WTC11 (cell line): ENCODE measurements around the gene ATP2B2.

Source experiments
- ATF1 ChIP-seq: sonication (generic); formaldehyde crosslinking; IDR thresholded peaks from 2 replicates; pipeline ENCODE4 v1.8.1; 2023; ENCODE audit warnings: mild to moderate bottlenecking, moderate library complexity, missing genetic modification reagents
- CREB1 ChIP-seq: sonication (generic); formaldehyde crosslinking; IDR thresholded peaks from 2 replicates; pipeline ENCODE4 v1.8.0; 2023; ENCODE audit warnings: mild to moderate bottlenecking, missing genetic modification reagents
- IRF2 ChIP-seq: sonication (generic); formaldehyde crosslinking; IDR thresholded peaks from 2 replicates; pipeline ENCODE4 v1.8.0; 2022; ENCODE audit warnings: low read depth, missing genetic modification reagents, borderline replicate concordance
- NFYB ChIP-seq: sonication (generic); formaldehyde crosslinking; conservative IDR thresholded peaks from 2 replicates; pipeline ENCODE4 v1.8.0; 2022; ENCODE audit warnings: low read depth, missing genetic modification reagents
- RELA ChIP-seq: sonication (generic); formaldehyde crosslinking; IDR thresholded peaks from 2 replicates; pipeline ENCODE4 v1.8.1; 2022; ENCODE audit warnings: missing genetic modification reagents, mild to moderate bottlenecking, borderline replicate concordance
- TP53 ChIP-seq: sonication (generic); formaldehyde crosslinking; IDR thresholded peaks from 2 replicates; pipeline ENCODE4 v1.8.1; 2023; ENCODE audit warnings: mild to moderate bottlenecking, missing genetic modification reagents
- TF ChIP-seq, protein P1 (sequence below): fragments of 200-600 bp; IDR thresholded peaks from 2 replicates; pipeline ENCODE4 v1.8.0; 2022; ENCODE audit warnings: antibody characterized with exemption
- TF ChIP-seq, protein P2 (sequence below): sonication (generic); formaldehyde crosslinking; IDR thresholded peaks from 2 replicates; pipeline ENCODE4 v1.8.1; 2023; ENCODE audit warnings: mild to moderate bottlenecking, missing genetic modification reagents, moderate library complexity
- TF ChIP-seq, protein P3 (sequence below): sonication (generic); formaldehyde crosslinking; IDR thresholded peaks from 2 replicates; pipeline ENCODE4 v1.8.0; 2022; ENCODE audit warnings: mild to moderate bottlenecking, missing genetic modification reagents
- TF ChIP-seq, protein P4 (sequence below): sonication (generic); formaldehyde crosslinking; IDR thresholded peaks from 2 replicates; pipeline ENCODE4 v1.8.1; 2023; ENCODE audit warnings: mild to moderate bottlenecking, missing genetic modification reagents
- TF ChIP-seq, protein P5 (sequence below): sonication (generic); formaldehyde crosslinking; conservative IDR thresholded peaks from 2 replicates; pipeline ENCODE4 v1.8.1; 2022; ENCODE audit warnings: mild to moderate bottlenecking, missing genetic modification reagents

DNA sequence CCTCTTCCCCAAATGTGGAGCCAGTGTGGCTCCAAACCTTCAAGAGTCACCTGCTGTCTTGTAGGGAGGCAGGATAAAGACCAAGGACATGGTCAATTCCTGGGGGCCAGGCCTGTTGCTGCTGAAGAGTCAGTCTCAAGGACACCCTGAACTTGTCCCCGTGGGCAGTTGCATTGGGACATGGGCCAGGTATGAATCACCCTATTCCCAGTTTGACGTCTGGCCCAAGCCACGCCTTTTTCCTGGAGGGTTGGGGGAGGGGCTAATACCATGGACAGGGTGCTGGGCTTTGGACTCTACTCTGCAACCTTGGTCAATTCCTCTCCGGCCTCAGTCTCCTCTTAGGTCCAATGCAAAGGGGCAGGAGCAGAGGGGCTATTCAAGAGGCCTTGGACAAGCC is 10.4 kb downstream of the ATP2B2 start:
- no peak for TF ChIP-seq NFYB
- TF ChIP-seq, protein P1, sequence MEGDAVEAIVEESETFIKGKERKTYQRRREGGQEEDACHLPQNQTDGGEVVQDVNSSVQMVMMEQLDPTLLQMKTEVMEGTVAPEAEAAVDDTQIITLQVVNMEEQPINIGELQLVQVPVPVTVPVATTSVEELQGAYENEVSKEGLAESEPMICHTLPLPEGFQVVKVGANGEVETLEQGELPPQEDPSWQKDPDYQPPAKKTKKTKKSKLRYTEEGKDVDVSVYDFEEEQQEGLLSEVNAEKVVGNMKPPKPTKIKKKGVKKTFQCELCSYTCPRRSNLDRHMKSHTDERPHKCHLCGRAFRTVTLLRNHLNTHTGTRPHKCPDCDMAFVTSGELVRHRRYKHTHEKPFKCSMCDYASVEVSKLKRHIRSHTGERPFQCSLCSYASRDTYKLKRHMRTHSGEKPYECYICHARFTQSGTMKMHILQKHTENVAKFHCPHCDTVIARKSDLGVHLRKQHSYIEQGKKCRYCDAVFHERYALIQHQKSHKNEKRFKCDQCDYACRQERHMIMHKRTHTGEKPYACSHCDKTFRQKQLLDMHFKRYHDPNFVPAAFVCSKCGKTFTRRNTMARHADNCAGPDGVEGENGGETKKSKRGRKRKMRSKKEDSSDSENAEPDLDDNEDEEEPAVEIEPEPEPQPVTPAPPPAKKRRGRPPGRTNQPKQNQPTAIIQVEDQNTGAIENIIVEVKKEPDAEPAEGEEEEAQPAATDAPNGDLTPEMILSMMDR: no peak
- TF ChIP-seq, protein P2, sequence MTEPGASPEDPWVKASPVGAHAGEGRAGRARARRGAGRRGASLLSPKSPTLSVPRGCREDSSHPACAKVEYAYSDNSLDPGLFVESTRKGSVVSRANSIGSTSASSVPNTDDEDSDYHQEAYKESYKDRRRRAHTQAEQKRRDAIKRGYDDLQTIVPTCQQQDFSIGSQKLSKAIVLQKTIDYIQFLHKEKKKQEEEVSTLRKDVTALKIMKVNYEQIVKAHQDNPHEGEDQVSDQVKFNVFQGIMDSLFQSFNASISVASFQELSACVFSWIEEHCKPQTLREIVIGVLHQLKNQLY (CRISPR knock-in tag): no peak
- TF ChIP-seq TP53 (CRISPR knock-in tag): no peak
- no peak for TF ChIP-seq CREB1 (CRISPR knock-in tag)
- no peak for TF ChIP-seq ATF1
- TF ChIP-seq, protein P3, sequence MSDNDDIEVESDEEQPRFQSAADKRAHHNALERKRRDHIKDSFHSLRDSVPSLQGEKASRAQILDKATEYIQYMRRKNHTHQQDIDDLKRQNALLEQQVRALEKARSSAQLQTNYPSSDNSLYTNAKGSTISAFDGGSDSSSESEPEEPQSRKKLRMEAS (CRISPR knock-in tag): no peak
- no peak for TF ChIP-seq IRF2 (CRISPR knock-in tag)
- TF ChIP-seq, protein P4, sequence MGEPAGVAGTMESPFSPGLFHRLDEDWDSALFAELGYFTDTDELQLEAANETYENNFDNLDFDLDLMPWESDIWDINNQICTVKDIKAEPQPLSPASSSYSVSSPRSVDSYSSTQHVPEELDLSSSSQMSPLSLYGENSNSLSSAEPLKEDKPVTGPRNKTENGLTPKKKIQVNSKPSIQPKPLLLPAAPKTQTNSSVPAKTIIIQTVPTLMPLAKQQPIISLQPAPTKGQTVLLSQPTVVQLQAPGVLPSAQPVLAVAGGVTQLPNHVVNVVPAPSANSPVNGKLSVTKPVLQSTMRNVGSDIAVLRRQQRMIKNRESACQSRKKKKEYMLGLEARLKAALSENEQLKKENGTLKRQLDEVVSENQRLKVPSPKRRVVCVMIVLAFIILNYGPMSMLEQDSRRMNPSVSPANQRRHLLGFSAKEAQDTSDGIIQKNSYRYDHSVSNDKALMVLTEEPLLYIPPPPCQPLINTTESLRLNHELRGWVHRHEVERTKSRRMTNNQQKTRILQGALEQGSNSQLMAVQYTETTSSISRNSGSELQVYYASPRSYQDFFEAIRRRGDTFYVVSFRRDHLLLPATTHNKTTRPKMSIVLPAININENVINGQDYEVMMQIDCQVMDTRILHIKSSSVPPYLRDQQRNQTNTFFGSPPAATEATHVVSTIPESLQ: no peak
- TF ChIP-seq RELA (CRISPR knock-in tag): no peak
- TF ChIP-seq, protein P5, sequence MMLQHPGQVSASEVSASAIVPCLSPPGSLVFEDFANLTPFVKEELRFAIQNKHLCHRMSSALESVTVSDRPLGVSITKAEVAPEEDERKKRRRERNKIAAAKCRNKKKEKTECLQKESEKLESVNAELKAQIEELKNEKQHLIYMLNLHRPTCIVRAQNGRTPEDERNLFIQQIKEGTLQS (CRISPR knock-in tag): no peak
